ENCODE data around the gene WFIKKN1.

The WFIKKN1 gene

DNA sequence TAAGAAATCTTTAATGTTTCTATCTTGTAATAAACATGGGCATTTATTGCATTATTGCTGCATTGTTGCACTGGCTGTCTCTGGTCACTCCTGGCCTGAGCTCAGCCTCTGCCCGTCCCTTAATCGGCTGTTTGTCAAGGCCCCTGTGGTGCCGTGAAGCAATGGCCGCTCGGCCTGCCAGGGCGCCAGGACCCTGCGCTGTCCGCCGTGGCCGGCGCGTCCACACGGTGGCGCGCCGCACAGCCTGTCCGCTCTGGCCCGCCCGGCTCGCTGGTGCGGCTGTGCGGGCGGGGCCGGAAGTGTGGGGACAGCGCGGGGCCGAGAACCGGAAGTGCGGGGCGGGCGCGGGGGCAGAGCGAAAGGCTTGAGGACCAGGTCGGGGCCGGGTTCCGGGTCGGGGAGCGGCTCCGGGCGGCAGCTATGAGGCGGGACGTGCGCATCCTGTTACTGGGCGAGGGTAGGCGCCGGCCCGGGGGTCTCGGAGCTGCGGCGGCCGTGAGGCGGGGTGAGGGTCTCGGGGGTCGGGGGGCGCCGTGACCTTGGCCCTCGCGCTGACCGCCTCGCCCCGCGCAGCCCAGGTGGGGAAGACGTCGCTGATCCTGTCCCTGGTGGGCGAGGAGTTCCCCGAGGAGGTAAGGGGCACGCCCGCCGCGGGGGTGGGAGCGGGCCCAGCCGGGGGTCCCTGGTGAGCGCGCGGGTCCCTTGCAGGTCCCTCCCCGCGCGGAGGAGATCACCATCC, 37.2 kb downstream of the WFIKKN1 start, which contains the start of gene RHOT2:
Gene RHOT2, plus strand, starts transcription at position 353 of the 739 bp plus-strand sequence. Its CDS starts 68 bp downstream, at position 421.
- peaks cover 44% of the 10 kb centered on the region for H3K36me3 ChIP-seq (replicated peaks)
- in situ Hi-C loops (cut with MboI; ENCODE audit: low sequenced_read_pairs), result no loop called here

DNA sequence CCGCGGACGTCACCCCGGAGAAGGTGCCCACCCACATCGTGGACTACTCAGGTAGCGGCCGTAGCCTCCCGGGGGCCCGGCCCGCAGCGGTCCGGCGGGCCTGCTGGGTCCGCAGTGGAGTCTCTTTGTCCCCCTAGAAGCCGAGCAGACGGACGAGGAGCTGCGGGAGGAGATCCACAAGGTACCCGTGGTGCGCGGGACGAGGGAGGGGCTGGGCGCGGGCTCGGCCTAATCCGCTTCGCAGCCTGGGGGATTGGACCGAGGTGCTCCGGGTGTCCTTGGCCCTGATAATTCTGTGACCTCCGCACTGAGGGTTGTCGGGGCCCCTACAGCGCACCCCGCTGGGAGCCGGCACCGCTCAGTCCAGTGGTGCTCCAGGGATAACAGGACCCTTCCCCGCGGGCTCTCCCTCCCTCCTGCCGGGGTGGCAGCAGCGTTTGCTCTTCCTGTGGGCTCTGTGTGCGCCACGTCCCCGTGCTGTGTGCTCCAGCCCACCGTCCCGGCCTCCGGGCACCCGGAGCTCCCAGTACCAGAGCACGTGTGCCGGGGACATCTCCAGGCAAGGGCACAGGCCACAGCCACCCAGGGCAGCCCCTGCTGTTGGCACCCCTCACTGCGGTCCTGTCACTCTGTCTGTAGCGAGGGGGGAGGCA, 37.9 kb downstream of the WFIKKN1 start:
- Histone ChIP-seq H3K27me3 (ENCODE audit: low read depth) (no peaks in the 10 kb centered on the region), H3K4me1 (peaks cover 7% of the 10 kb centered on the region), H3K4me3 (peak overlapping the region; percentile 87), H3K36me3 (replicated peaks) (peaks cover 47% of the 10 kb centered on the region), H3K9me3 (no peaks in the 10 kb centered on the region)
- in situ Hi-C loops (cut with MboI; ENCODE audit: low sequenced_read_pairs), result no loop called here
- peak in 1 of 2 experiments; percentile 51 for DNase-seq (ENCODE audit: low spot score in 2 of 2)

More for the DNA sequence above, 37.2 kb downstream of the WFIKKN1 start, which contains the start of gene RHOT2:
- H3K9me3 ChIP-seq, result no peaks in the 10 kb centered on the region
- no peaks in the 10 kb centered on the region for H3K27me3 ChIP-seq (ENCODE audit: low read depth)
- H3K4me1 ChIP-seq, result peaks cover 7% of the 10 kb centered on the region
- DNase-seq (ENCODE audit: low spot score in 2 of 2), result peak; percentile 83 to 96
- H3K4me3 ChIP-seq, result peak within 1 kb of the TSS; percentile 87

- H3K36me3 ChIP-seq (replicated peaks), result peaks cover 53% of the 10 kb centered on the region
- no peaks in the 10 kb centered on the region for H3K9me3 ChIP-seq
- in situ Hi-C loops (cut with MboI; ENCODE audit: low sequenced_read_pairs), result no loop called here
- peak overlapping the region; percentile 87; the same call in 1 of the 2 replicates for H3K4me3 ChIP-seq
- no peak for DNase-seq (ENCODE audit: low spot score in 2 of 2)
- H3K4me1 ChIP-seq, result peaks cover 7% of the 10 kb centered on the region
- H3K27me3 ChIP-seq (ENCODE audit: low read depth), result no peaks in the 10 kb centered on the region
These were observed 38.9 kb downstream of the WFIKKN1 start for GRCh38 chr16:669666-670065.

DNA sequence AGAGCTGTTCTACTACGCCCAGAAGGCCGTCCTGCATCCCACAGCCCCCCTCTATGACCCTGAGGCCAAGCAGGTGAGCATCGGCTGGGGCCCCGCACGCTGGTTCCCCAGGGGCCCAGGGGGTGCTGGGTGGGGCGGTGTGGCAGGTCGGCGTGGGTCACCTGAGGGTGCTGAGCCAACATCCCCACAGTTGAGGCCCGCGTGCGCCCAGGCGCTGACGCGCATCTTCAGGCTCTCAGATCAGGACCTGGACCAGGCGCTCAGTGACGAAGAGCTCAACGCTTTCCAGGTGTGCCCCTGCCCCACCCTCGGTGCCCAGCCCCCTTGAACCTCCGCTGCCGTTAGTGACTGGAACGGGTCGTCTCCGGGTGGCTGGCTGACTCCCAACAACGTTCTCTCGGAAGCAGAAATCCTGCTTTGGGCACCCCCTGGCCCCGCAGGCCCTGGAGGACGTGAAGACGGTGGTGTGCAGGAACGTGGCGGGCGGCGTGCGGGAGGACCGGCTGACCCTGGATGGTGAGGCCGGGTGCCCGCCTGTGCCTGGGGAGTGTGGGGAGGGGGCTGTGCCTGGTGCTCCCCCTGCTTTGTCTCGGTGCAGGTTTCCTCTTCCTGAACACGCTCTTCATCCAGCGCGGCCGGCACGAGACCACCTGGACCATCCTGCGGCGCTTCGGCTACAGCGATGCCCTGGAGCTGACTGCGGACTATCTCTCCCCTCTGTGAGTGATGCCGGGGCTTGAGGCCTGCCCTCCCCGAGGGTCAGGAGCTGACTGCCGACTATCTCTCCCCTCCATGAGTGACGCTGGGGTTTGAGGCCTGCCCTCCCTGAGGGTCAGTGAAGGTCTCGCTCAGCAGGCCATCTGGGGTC, 39.9 kb downstream of the WFIKKN1 start:
- H3K9me3 ChIP-seq, result no peaks in the 10 kb centered on the region
- DNase-seq (ENCODE audit: low spot score in 2 of 2), result no peak
- peaks cover 7% of the 10 kb centered on the region for H3K4me1 ChIP-seq
- no peaks in the 10 kb centered on the region for H3K27me3 ChIP-seq (ENCODE audit: low read depth)
- H3K36me3 ChIP-seq (replicated peaks), result peaks cover 54% of the 10 kb centered on the region
- in situ Hi-C loops (cut with MboI; ENCODE audit: low sequenced_read_pairs), result no loop called here
- no peak overlapping the region for H3K4me3 ChIP-seq

- in situ Hi-C loops (cut with MboI; ENCODE audit: low sequenced_read_pairs), result no loop called here
- no peak for DNase-seq (ENCODE audit: low spot score in 2 of 2)
- Histone ChIP-seq H3K9me3 (no peaks in the 10 kb centered on the region), H3K4me3 (no peak overlapping the region), H3K27me3 (ENCODE audit: low read depth) (no peaks in the 10 kb centered on the region), H3K36me3 (replicated peaks) (peaks cover 54% of the 10 kb centered on the region), H3K4me1 (peaks cover 7% of the 10 kb centered on the region)
These were observed 40.8 kb downstream of the WFIKKN1 start for GRCh38 chr16:671353-672131.

- peaks cover 54% of the 10 kb centered on the region for H3K36me3 ChIP-seq (replicated peaks)
- no peak for DNase-seq (ENCODE audit: low spot score in 2 of 2)
These were observed 41.6 kb downstream of the WFIKKN1 start for GRCh38 chr16:672371-672770.

GRCh38 chr16:672851-673250, 42.1 kb downstream of the WFIKKN1 start:
- no peak for DNase-seq (ENCODE audit: low spot score in 2 of 2)
- Histone ChIP-seq H3K4me3 (no peak overlapping the region), H3K4me1 (peaks cover 4% of the 10 kb centered on the region), H3K27me3 (ENCODE audit: low read depth) (no peaks in the 10 kb centered on the region), H3K9me3 (no peaks in the 10 kb centered on the region), H3K36me3 (replicated peaks) (peaks cover 54% of the 10 kb centered on the region)
- in situ Hi-C loops (cut with MboI; ENCODE audit: low sequenced_read_pairs), result no loop called here

More at GRCh38 chr16:672371-672770, 41.6 kb downstream of the WFIKKN1 start:
- H3K4me3 ChIP-seq, result no peak overlapping the region
- H3K9me3 ChIP-seq, result no peaks in the 10 kb centered on the region
- H3K4me1 ChIP-seq, result peaks cover 7% of the 10 kb centered on the region
- H3K27me3 ChIP-seq (ENCODE audit: low read depth), result no peaks in the 10 kb centered on the region
- in situ Hi-C loops (cut with MboI; ENCODE audit: low sequenced_read_pairs), result no loop called here

GRCh38 chr16:673399-673991, 42.7 kb downstream of the WFIKKN1 start:
- in situ Hi-C loops (cut with MboI; ENCODE audit: low sequenced_read_pairs), result no loop called here
- Histone ChIP-seq H3K4me1 (peaks cover 4% of the 10 kb centered on the region), H3K9me3 (no peaks in the 10 kb centered on the region), H3K4me3 (no peak overlapping the region), H3K36me3 (replicated peaks) (peaks cover 54% of the 10 kb centered on the region), H3K27me3 (ENCODE audit: low read depth) (no peaks in the 10 kb centered on the region)
- DNase-seq (ENCODE audit: low spot score in 2 of 2), result no peak

GRCh38 chr16:674214-674881, 43.6 kb downstream of the WFIKKN1 start:
- Histone ChIP-seq H3K4me1 (peaks cover 4% of the 10 kb centered on the region; the same call in 1 of the 2 replicates), H3K27me3 (ENCODE audit: low read depth) (no peaks in the 10 kb centered on the region), H3K36me3 (replicated peaks) (peaks cover 47% of the 10 kb centered on the region), H3K4me3 (no peak overlapping the region), H3K9me3 (no peaks in the 10 kb centered on the region)
- no peak for DNase-seq (ENCODE audit: low spot score in 2 of 2)
- in situ Hi-C loops (cut with MboI; ENCODE audit: low sequenced_read_pairs), result no loop called here

GRCh38 chr16:674968-675883, 44.4 kb downstream of the WFIKKN1 start, which contains the start of gene RHBDL1:
TSS of gene RHBDL1 (plus strand) at chr16:675671. CDS start at chr16:675791, 120 bp downstream.
- Histone ChIP-seq H3K9me3 (no peaks in the 10 kb centered on the region), H3K27me3 (ENCODE audit: low read depth) (no peaks in the 10 kb centered on the region), H3K4me3 (no peak within 1 kb of the TSS), H3K36me3 (replicated peaks) (peaks cover 38% of the 10 kb centered on the region), H3K4me1 (peaks cover 6% of the 10 kb centered on the region; the same call in 1 of the 2 replicates)
- peak in 1 of 2 experiments; percentile 54 for DNase-seq (ENCODE audit: low spot score in 2 of 2)
- in situ Hi-C loops (cut with MboI; ENCODE audit: low sequenced_read_pairs), result no loop called here

DNA sequence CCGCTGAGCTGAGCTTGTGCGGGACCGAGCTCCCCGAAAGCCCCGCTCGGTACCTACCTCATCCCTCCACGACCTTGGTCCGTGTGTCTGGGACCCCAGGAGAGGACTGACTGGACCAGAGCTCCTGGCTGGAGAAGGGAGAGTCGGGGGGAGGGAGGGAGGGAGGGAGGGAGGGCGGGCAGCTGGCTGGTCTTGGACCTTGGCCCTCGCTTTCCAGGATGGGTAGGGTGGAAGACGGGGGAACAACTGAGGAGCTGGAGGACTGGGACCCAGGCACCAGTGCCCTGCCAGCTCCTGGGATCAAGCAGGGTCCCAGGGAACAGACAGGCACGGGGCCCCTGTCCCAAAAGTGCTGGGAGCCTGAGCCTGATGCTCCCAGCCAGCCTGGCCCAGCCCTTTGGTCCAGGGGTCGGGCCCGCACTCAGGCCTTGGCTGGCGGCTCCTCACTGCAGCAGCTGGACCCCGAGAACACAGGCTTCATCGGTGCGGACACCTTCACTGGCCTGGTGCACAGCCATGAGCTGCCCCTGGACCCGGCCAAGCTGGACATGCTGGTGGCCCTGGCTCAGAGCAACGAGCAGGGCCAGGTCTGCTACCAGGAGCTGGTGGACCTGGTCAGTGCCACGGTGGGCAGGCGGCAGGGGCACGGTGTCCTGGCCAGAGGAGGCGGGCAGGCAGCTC, 45.2 kb downstream of the WFIKKN1 start:
- no peak overlapping the region for H3K4me3 ChIP-seq
- in situ Hi-C loops (cut with MboI; ENCODE audit: low sequenced_read_pairs), result no loop called here

More for the DNA sequence above, 45.2 kb downstream of the WFIKKN1 start:
- Histone ChIP-seq H3K4me1 (peaks cover 7% of the 10 kb centered on the region), H3K9me3 (no peaks in the 10 kb centered on the region), H3K27me3 (ENCODE audit: low read depth) (no peaks in the 10 kb centered on the region), H3K36me3 (replicated peaks) (peaks cover 32% of the 10 kb centered on the region)
- no peak for DNase-seq (ENCODE audit: low spot score in 2 of 2)

All from HAP-1 (cell line).